GM12878 (cell line): ENCODE measurements around the gene SLAMF8. TPM values are rescaled to one million over a fixed set of nuclear protein-coding genes. Genes with fewer than 3 reads are reported as not detected.

Source experiments
- ATAC-seq: fragments of 200-7000 bp; cut with Tn5 transposase; 3 replicates; pipeline ENCODE4 v1.9.1; 2020; ENCODE audit warnings: mild to moderate bottlenecking, moderate library complexity
- BruUV-seq: library from RNA; stranded (reverse); fragments of 400-500 nt; replicated peaks from 2 replicates; lab custom pipeline; 2021; lab: Mats Ljungman, UMichigan
- CTCF ChIA-PET: fragments of 300-600 bp; sonication (Branson Sonifier 250); formaldehyde crosslinking; extraction: SDS; loops from one replicate; lab custom pipeline; 2021; ENCODE audit warnings: inconsistent platforms; lab: Yijun Ruan, JAX
- POLR2A ChIA-PET: fragments of 350-600 bp; formaldehyde crosslinking; extraction: SDS; loops from one replicate; lab custom pipeline; 2021; ENCODE audit warnings: inconsistent platforms; lab: Charles Lee
- RAD21 ChIA-PET: fragments of 300-600 bp; sonication (Branson Sonifier 250); formaldehyde crosslinking; loops from one replicate; lab custom pipeline; 2023; ENCODE audit warnings: antibody characterized with exemption; ENCODE audit not compliant: unreplicated experiment; lab: Charles Lee
- SMC1A ChIA-PET: fragments of 300-600 bp; sonication (Branson Sonifier 250); formaldehyde crosslinking; loops from one replicate; lab custom pipeline; 2023; ENCODE audit not compliant: unreplicated experiment, uncharacterized antibody; lab: Charles Lee
- DNase-seq: peaks from one replicate; pipeline ENCODE4 v3.0.0-alpha.2; 2011; ENCODE audit warnings: low read depth, low spot score
- FAIRE-seq: peaks from 3 replicates; lab custom pipeline; 2011; peaks lifted over from hg19 to GRCh38; lab: Jason Lieb, UNC
- H2AFZ ChIP-seq: 2 replicates; pipeline ENCODE4 v1.6.0; 2011; ENCODE audit warnings: low read depth, low read length, control low read depth; ENCODE audit not compliant: control insufficient read depth
- H3K27ac ChIP-seq: 2 replicates; pipeline ENCODE4 v1.5.1; 2011; ENCODE audit warnings: control low read depth; ENCODE audit not compliant: control insufficient read depth, insufficient read depth
- H3K27me3 ChIP-seq, 2 experiments: replicated peaks in 1 of 2; 2 replicates each; pipeline versions ENCODE4 v1.6.0 to v1.6.1; 2011; ENCODE audit warnings: low read length in 1 of 2; ENCODE audit not compliant: control insufficient read depth in 2 of 2, insufficient read depth in 2 of 2
- H3K36me3 ChIP-seq, 2 experiments: 2 replicates each; pipeline ENCODE4 v1.5.1; 2011; ENCODE audit warnings: low read length in 1 of 2; ENCODE audit not compliant: control insufficient read depth in 2 of 2, insufficient read depth in 2 of 2
- H3K4me1 ChIP-seq: 2 replicates; pipeline ENCODE4 v1.6.1; 2011; ENCODE audit warnings: mild to moderate bottlenecking, low read length, moderate library complexity, mixed read lengths; ENCODE audit not compliant: control insufficient read depth, insufficient read depth
- H3K4me2 ChIP-seq: 2 replicates; pipeline ENCODE4 v1.6.0; 2011; ENCODE audit warnings: control low read depth; ENCODE audit not compliant: control insufficient read depth, insufficient read depth
- H3K4me3 ChIP-seq: fragments of 200-600 bp; sonication (generic); 2 replicates; pipeline ENCODE4 v1.5.1; 2016
- H3K79me2 ChIP-seq: 2 replicates; pipeline ENCODE4 v1.6.0; 2011; ENCODE audit warnings: low read length; ENCODE audit not compliant: control insufficient read depth, insufficient read depth
- H3K9ac ChIP-seq: 2 replicates; pipeline ENCODE4 v1.8.0; 2011; ENCODE audit warnings: low read length, control low read depth, mixed read lengths; ENCODE audit not compliant: control insufficient read depth, insufficient read depth
- H3K9me3 ChIP-seq: replicated peaks from 3 replicates; pipeline ENCODE4 v1.5.1; 2011; ENCODE audit warnings: mild to moderate bottlenecking, low read length; ENCODE audit not compliant: control insufficient read depth, insufficient read depth
- H4K20me1 ChIP-seq: 2 replicates; pipeline ENCODE4 v1.6.0; 2011; ENCODE audit not compliant: control insufficient read depth, insufficient read depth
- CBX5 ChIP-seq: sonication (generic); IDR thresholded peaks from 2 replicates; pipeline ENCODE4 v1.6.1; 2016; ENCODE audit warnings: low read depth, moderate library complexity, mild to moderate bottlenecking, inconsistent platforms
- CHD2 ChIP-seq: IDR thresholded peaks from 2 replicates; pipeline ENCODE4 v1.6.1; 2011; ENCODE audit warnings: low read depth, low read length, improper control_type of control experiment, borderline replicate concordance
- CTCF ChIP-seq, 3 experiments: IDR thresholded peaks in 2 of 3; conservative IDR thresholded peaks in 1 of 3; 2 replicates each; pipeline ENCODE4 v1.5.1; 2011; ENCODE audit warnings: low read depth in 3 of 3, low read length in 3 of 3, mild to moderate bottlenecking in 3 of 3, control low read depth in 2 of 3, moderate library complexity in 2 of 3, inconsistent platforms in 1 of 3, mixed read lengths in 1 of 3; ENCODE audit not compliant: control insufficient read depth in 2 of 3, insufficient read depth in 1 of 3; ENCODE audit errors: extremely low read depth in 1 of 3
- EED ChIP-seq: sonication (generic); IDR thresholded peaks from 2 replicates; pipeline ENCODE4 v1.6.1; 2016; ENCODE audit warnings: antibody characterized with exemption, low read depth
- HSF1 ChIP-seq: fragments of 150-350 bp; IDR thresholded peaks from 2 replicates; pipeline ENCODE4 v1.6.1; 2014; ENCODE audit warnings: mild to moderate bottlenecking, low read depth, low read length
- IKZF1 ChIP-seq: fragments of 450-650 bp; conservative IDR thresholded peaks from 2 replicates; pipeline ENCODE4 v1.6.1; 2017; ENCODE audit warnings: antibody characterized with exemption, mild to moderate bottlenecking
- NFYA ChIP-seq: IDR thresholded peaks from 2 replicates; pipeline ENCODE4 v1.6.1; 2011; ENCODE audit warnings: low read depth, mild to moderate bottlenecking, low read length, improper control_type of control experiment, borderline replicate concordance
- POLR2AphosphoS2 ChIP-seq: IDR thresholded peaks from 2 replicates; pipeline ENCODE4 v1.6.1; 2011; ENCODE audit warnings: low read depth, mild to moderate bottlenecking, low read length, improper control_type of control experiment, moderate library complexity
- RAD51 ChIP-seq: fragments of 450-650 bp; IDR thresholded peaks from 2 replicates; pipeline ENCODE4 v1.6.1; 2016; ENCODE audit warnings: moderate library complexity, mild to moderate bottlenecking, inconsistent platforms
- RFX5 ChIP-seq: IDR thresholded peaks from 2 replicates; pipeline ENCODE4 v1.6.1; 2011; ENCODE audit warnings: low read depth, low read length, improper control_type of control experiment
- SIN3A ChIP-seq: IDR thresholded peaks from 2 replicates; pipeline ENCODE4 v1.6.1; 2012; ENCODE audit warnings: low read depth, low read length, improper control_type of control experiment
- SP1 ChIP-seq: IDR thresholded peaks from one replicate; pipeline ENCODE4 v1.6.1; 2011; ENCODE audit warnings: low read depth, low read length
- SUZ12 ChIP-seq: fragments of 200-600 bp; sonication (generic); IDR thresholded peaks from one replicate; pipeline ENCODE4 v1.6.1; 2018; ENCODE audit warnings: antibody characterized with exemption, mild to moderate bottlenecking; ENCODE audit not compliant: unreplicated experiment
- USF2 ChIP-seq: IDR thresholded peaks from 2 replicates; pipeline ENCODE4 v1.6.1; 2011; ENCODE audit warnings: low read depth, low read length, improper control_type of control experiment, borderline replicate concordance
- ZNF687 ChIP-seq: fragments of 450-650 bp; IDR thresholded peaks from 2 replicates; pipeline ENCODE4 v1.6.1; 2017; ENCODE audit warnings: mild to moderate bottlenecking, moderate library complexity
- ZSCAN29 ChIP-seq: fragments of 450-650 bp; IDR thresholded peaks from 2 replicates; pipeline ENCODE4 v1.6.1; 2017; ENCODE audit warnings: mild to moderate bottlenecking, moderate library complexity
- WGBS: methylation state at CpG from one replicate; pipeline ENCODE4 v1.1.6; 2016; ENCODE audit warnings: low lambda C conversion rate; ENCODE audit not compliant: insufficient replicate concordance, insufficient coverage; ENCODE audit errors: missing lambda C conversion rate; 5-methylcytosine and 5-hydroxymethylcytosine counted together
- in situ Hi-C: fragments of 300-500 bp; cut with MboI; formaldehyde crosslinking; loops from 9 replicates; pipeline ENCODE4 v1.14.3; 2018; ENCODE audit warnings: mixed read lengths
- intact Hi-C: fragments of 100-400 bp; cut with micrococcal nuclease; formaldehyde crosslinking; loops from one replicate; pipeline ENCODE4 v1.14.2; 2022; ENCODE audit not compliant: unreplicated experiment
- polyA plus RNA-seq, 11 experiments: library from polyadenylated mRNA; depleted of rRNA in 4 of 11; unstranded in 6 of 11; stranded (reverse) in 5 of 11; fragments of >200 nt; fragmentation: Nextera tagmentation in 4 of 11; fragmentation: Illumina TruSeq in 1 of 11; extraction: Ambion mirVana in 4 of 11; extraction: Trizol in 1 of 11; gene quantifications; 1 replicate in 1 of 11; 2 replicates in 10 of 11; pipeline versions ENCODE4 v1.2.1 to v1.2.3, GENCODE V29; 2011 to 2016; ENCODE audit warnings: inconsistent platforms in 2 of 11, missing spikeins in 2 of 11, low read depth in 1 of 11
- total RNA-seq, 4 experiments: library from RNA; depleted of rRNA in 3 of 4; stranded (reverse); fragments of >200 nt in 3 of 4; fragmentation: Illumina TruSeq in 1 of 4; extraction: Trizol in 1 of 4; gene quantifications; 2 replicates each; pipeline versions ENCODE4 v1.2.1 to v1.2.3, GENCODE V29; 2013 to 2021

Gene SLAMF8
- total and polyA plus RNA-seq, 10 of the 15 experiments (the other 5 are each of a cell fraction or from before 2014, with no cell fraction given), result 0.04 to 0.69 (median 0.10) TPM; not detected in 3

GRCh38 chr1:159779403-159779851 is 47.2 kb upstream of the SLAMF8 start:
- Histone ChIP-seq H4K20me1 (no peaks in the 10 kb centered on the region), H3K79me2 (no peaks in the 10 kb centered on the region), H3K36me3 (no peaks in the 10 kb centered on the region), H3K4me3 (no peak overlapping the region), H3K27me3 (no peaks in the 10 kb centered on the region), H3K9ac (no peak overlapping the region), H3K4me2 (no peak overlapping the region), H3K27ac (no peak overlapping the region), H2AFZ (no peak overlapping the region), H3K4me1 (no peaks in the 10 kb centered on the region), H3K9me3 (no peaks in the 10 kb centered on the region)
- ChIA-PET RAD21 (no interaction called here), SMC1A (no interaction called here), CTCF (interaction anchor here (0.9 to 3.0 kb wide), 4 partner anchors 11 to 113 kb away, joined by 3 to 14 read pairs (median 6); no protein-coding TSS in a partner anchor), POLR2A (no interaction called here)
- ATAC-seq, result no peak
- intact Hi-C loops, result no loop called here
- no peak for DNase-seq
- in situ Hi-C loops, result no loop called here
- WGBS, result 34% methylated on average over 2 of the region's 2 CpGs
- no TSS peak for BruUV-seq
- FAIRE-seq, result no peak
- no peak for TF ChIP-seq POLR2AphosphoS2
- no peak for TF ChIP-seq ZNF687
- TF ChIP-seq SUZ12, result no peak
- no peak for TF ChIP-seq SP1
- TF ChIP-seq IKZF1, result no peak
- TF ChIP-seq SIN3A, result no peak
- TF ChIP-seq NFYA, result no peak
- no peak for TF ChIP-seq RFX5
- no peak for TF ChIP-seq HSF1
- TF ChIP-seq USF2, result no peak
- no peak for TF ChIP-seq ZSCAN29
- no peak for TF ChIP-seq RAD51
- TF ChIP-seq EED, result no peak
- no peak for TF ChIP-seq CTCF (IDR thresholded peaks at IDR 0.05 in 2 of 3, conservative IDR thresholded peaks at IDR 0.05 in 1 of 3; ENCODE audit: control insufficient read depth in 2 of 3, extremely low read depth in 1 of 3, insufficient read depth in 1 of 3, low read depth in 3 of 3, low read length in 3 of 3)
- no peak for TF ChIP-seq CHD2
- no peak for TF ChIP-seq CBX5
